ENCODE results near the gene COL26A1. TPM values are rescaled to one million over a fixed set of nuclear protein-coding genes. Genes with fewer than 3 reads are reported as not detected.

Gene COL26A1
- polyA plus RNA-seq, 1 donor from 2014 or later, result 36.6 TPM

- Histone ChIP-seq H3K4me3 (ENCODE audit: low read length) (no peak overlapping the region), H3K36me3 (ENCODE audit: insufficient read depth, low read length) (no peaks in the 10 kb centered on the region), H4K20me1 (ENCODE audit: insufficient read depth) (no peaks in the 10 kb centered on the region), H3K9ac (ENCODE audit: low read length) (no peak overlapping the region), H3K27me3 (ENCODE audit: insufficient read depth, low read depth, low read length) (no peaks in the 10 kb centered on the region), H3K4me2 (ENCODE audit: low read length) (no peak overlapping the region), H3K9me2 (ENCODE audit: insufficient read depth, low read length) (no peaks in the 10 kb centered on the region), H3F3A (ENCODE audit: insufficient read depth, low read length, poor library complexity, severe bottlenecking) (no peaks in the 10 kb centered on the region), H3K27ac (ENCODE audit: low read length) (no peak overlapping the region), H3K79me2 (replicated peaks; ENCODE audit: insufficient read depth, low read length) (no peaks in the 10 kb centered on the region), H3K9me3 (ENCODE audit: low read length) (no peaks in the 10 kb centered on the region), H2AFZ (ENCODE audit: low read depth, low read length) (no peak overlapping the region)
- TF ChIP-seq SMC3 (conservative IDR thresholded peaks at IDR 0.05; ENCODE audit: poor library complexity) (no peak), EZH2 (IDR thresholded peaks at IDR 0.05; ENCODE audit: borderline replicate concordance, insufficient read depth, low read length, poor library complexity, severe bottlenecking) (no peak), MXI1 (conservative IDR thresholded peaks at IDR 0.05; ENCODE audit: poor library complexity, severe bottlenecking) (no peak), CTCF (IDR thresholded peaks at IDR 0.05; ENCODE audit: poor library complexity, severe bottlenecking) (no peak), RAD21 (conservative IDR thresholded peaks at IDR 0.05) (no peak), POLR2AphosphoS5 (IDR thresholded peaks at IDR 0.05) (no peak), TAF1 (IDR thresholded peaks at IDR 0.05; ENCODE audit: low read depth) (no peak), EP300 (conservative IDR thresholded peaks at IDR 0.05; ENCODE audit: poor library complexity, severe bottlenecking) (no peak)
- TF ChIP-seq, protein P1, sequence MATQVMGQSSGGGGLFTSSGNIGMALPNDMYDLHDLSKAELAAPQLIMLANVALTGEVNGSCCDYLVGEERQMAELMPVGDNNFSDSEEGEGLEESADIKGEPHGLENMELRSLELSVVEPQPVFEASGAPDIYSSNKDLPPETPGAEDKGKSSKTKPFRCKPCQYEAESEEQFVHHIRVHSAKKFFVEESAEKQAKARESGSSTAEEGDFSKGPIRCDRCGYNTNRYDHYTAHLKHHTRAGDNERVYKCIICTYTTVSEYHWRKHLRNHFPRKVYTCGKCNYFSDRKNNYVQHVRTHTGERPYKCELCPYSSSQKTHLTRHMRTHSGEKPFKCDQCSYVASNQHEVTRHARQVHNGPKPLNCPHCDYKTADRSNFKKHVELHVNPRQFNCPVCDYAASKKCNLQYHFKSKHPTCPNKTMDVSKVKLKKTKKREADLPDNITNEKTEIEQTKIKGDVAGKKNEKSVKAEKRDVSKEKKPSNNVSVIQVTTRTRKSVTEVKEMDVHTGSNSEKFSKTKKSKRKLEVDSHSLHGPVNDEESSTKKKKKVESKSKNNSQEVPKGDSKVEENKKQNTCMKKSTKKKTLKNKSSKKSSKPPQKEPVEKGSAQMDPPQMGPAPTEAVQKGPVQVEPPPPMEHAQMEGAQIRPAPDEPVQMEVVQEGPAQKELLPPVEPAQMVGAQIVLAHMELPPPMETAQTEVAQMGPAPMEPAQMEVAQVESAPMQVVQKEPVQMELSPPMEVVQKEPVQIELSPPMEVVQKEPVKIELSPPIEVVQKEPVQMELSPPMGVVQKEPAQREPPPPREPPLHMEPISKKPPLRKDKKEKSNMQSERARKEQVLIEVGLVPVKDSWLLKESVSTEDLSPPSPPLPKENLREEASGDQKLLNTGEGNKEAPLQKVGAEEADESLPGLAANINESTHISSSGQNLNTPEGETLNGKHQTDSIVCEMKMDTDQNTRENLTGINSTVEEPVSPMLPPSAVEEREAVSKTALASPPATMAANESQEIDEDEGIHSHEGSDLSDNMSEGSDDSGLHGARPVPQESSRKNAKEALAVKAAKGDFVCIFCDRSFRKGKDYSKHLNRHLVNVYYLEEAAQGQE (IDR thresholded peaks at IDR 0.05; ENCODE audit: borderline replicate concordance), result no peak
Measured at GRCh38 chr7:101550641-101551541, 188.2 kb downstream of the COL26A1 start.

- no peak overlapping the region for H3K4me3 ChIP-seq (ENCODE audit: low read length)
- H2AFZ ChIP-seq (ENCODE audit: low read depth, low read length), result no peak overlapping the region
- TF ChIP-seq POLR2AphosphoS5 (IDR thresholded peaks at IDR 0.05) (no peak), MXI1 (conservative IDR thresholded peaks at IDR 0.05; ENCODE audit: poor library complexity, severe bottlenecking) (no peak), TAF1 (IDR thresholded peaks at IDR 0.05; ENCODE audit: low read depth) (no peak), CTCF (IDR thresholded peaks at IDR 0.05; ENCODE audit: poor library complexity, severe bottlenecking) (no peak), EZH2 (IDR thresholded peaks at IDR 0.05; ENCODE audit: borderline replicate concordance, insufficient read depth, low read length, poor library complexity, severe bottlenecking) (no peak), RAD21 (conservative IDR thresholded peaks at IDR 0.05) (no peak), EP300 (conservative IDR thresholded peaks at IDR 0.05; ENCODE audit: poor library complexity, severe bottlenecking) (no peak), SMC3 (conservative IDR thresholded peaks at IDR 0.05; ENCODE audit: poor library complexity) (no peak)
- TF ChIP-seq, protein P1 (IDR thresholded peaks at IDR 0.05; ENCODE audit: borderline replicate concordance), result no peak
- H3K9ac ChIP-seq (ENCODE audit: low read length), result no peak overlapping the region
- no peak overlapping the region for H3K27ac ChIP-seq (ENCODE audit: low read length)
- no peaks in the 10 kb centered on the region for H3K79me2 ChIP-seq (replicated peaks; ENCODE audit: insufficient read depth, low read length)
- H3K36me3 ChIP-seq (ENCODE audit: insufficient read depth, low read length), result no peaks in the 10 kb centered on the region
- no peak overlapping the region for H3K4me2 ChIP-seq (ENCODE audit: low read length)
- H4K20me1 ChIP-seq (ENCODE audit: insufficient read depth), result no peaks in the 10 kb centered on the region
- no peaks in the 10 kb centered on the region for H3K27me3 ChIP-seq (ENCODE audit: insufficient read depth, low read depth, low read length)
- no peaks in the 10 kb centered on the region for H3K9me2 ChIP-seq (ENCODE audit: insufficient read depth, low read length)
- H3F3A ChIP-seq (ENCODE audit: insufficient read depth, low read length, poor library complexity, severe bottlenecking), result no peaks in the 10 kb centered on the region
- no peaks in the 10 kb centered on the region for H3K9me3 ChIP-seq (ENCODE audit: low read length)
Measured at GRCh38 chr7:101553018-101553770, 190.5 kb downstream of the COL26A1 start.

All from neural cell (in vitro differentiated cells).